Brain microvascular endothelial cell (primary cell): ENCODE measurements around the gene CNTNAP2.

ENCODE experiments used
- DNase-seq: peaks from one replicate; pipeline ENCODE4 v3.0.0-alpha.2; 2020
- H3K27ac ChIP-seq: fragments of 250-450 bp; sonication (Bioruptor Pico); 2 replicates; pipeline ENCODE4 v1.5.1; 2020; ENCODE audit warnings: mild to moderate bottlenecking, moderate library complexity
- H3K27me3 ChIP-seq: fragments of 250-450 bp; sonication (Bioruptor Pico); replicated peaks from 2 replicates; pipeline ENCODE4 v1.5.1; 2020; ENCODE audit warnings: mild to moderate bottlenecking
- H3K36me3 ChIP-seq: fragments of 250-450 bp; sonication (Bioruptor Pico); replicated peaks from 2 replicates; pipeline ENCODE4 v1.5.1; 2020; ENCODE audit warnings: mild to moderate bottlenecking
- H3K4me3 ChIP-seq: 2 replicates; pipeline ENCODE4 v1.5.1; 2011; ENCODE audit warnings: low read depth, mild to moderate bottlenecking, control low read depth, low read length, moderate library complexity
- CTCF ChIP-seq: IDR thresholded peaks from 2 replicates; pipeline ENCODE4 v1.5.1; 2011; ENCODE audit warnings: low read depth, mild to moderate bottlenecking, moderate library complexity, low read length, control low read depth, inconsistent platforms; ENCODE audit errors: missing control alignments
- in situ Hi-C: cut with HindIII; loops from 2 replicates; pipeline ENCODE4 v1.10.0; 2017; ENCODE audit warnings: low sequenced_read_pairs, low pct_ligation_motif_present

Gene CNTNAP2

GRCh38 chr7:147811923-147812322 lies 1695.3 kb downstream of the CNTNAP2 start:
- H3K36me3 ChIP-seq, result no peaks in the 10 kb centered on the region

GRCh38 chr7:147813316-147813715 lies 1696.7 kb downstream of the CNTNAP2 start:
- in situ Hi-C loops, result no loop called here
- no peaks in the 10 kb centered on the region for H3K36me3 ChIP-seq
- no peaks in the 10 kb centered on the region for H3K27me3 ChIP-seq
- no peak for TF ChIP-seq CTCF
- H3K27ac ChIP-seq, result no peak overlapping the region
- no peak overlapping the region for H3K4me3 ChIP-seq
- DNase-seq, result no peak

More at GRCh38 chr7:147811923-147812322, 1695.3 kb downstream of the CNTNAP2 start:
- DNase-seq, result no peak
- H3K27me3 ChIP-seq, result no peaks in the 10 kb centered on the region
- no peak overlapping the region for H3K27ac ChIP-seq
- H3K4me3 ChIP-seq, result no peak overlapping the region
- no peak for TF ChIP-seq CTCF
- in situ Hi-C loops, result no loop called here

- Histone ChIP-seq H3K27me3 (no peaks in the 10 kb centered on the region), H3K36me3 (no peaks in the 10 kb centered on the region), H3K4me3 (no peak overlapping the region), H3K27ac (no peak overlapping the region)
- no peak for TF ChIP-seq CTCF
- in situ Hi-C loops, result no loop called here
- DNase-seq, result no peak
Observed at GRCh38 chr7:147818317-147818716, 1701.7 kb downstream of the CNTNAP2 start.

GRCh38 chr7:147824671-147825070 lies 1708.1 kb downstream of the CNTNAP2 start:
- DNase-seq, result no peak
- no peak overlapping the region for H3K27ac ChIP-seq
- H3K4me3 ChIP-seq, result no peak overlapping the region
- no peaks in the 10 kb centered on the region for H3K27me3 ChIP-seq
- in situ Hi-C loops, result no loop called here
- no peaks in the 10 kb centered on the region for H3K36me3 ChIP-seq
- TF ChIP-seq CTCF, result no peak

GRCh38 chr7:147829016-147829415 lies 1712.4 kb downstream of the CNTNAP2 start:
- DNase-seq, result no peak
- in situ Hi-C loops, result no loop called here
- H3K27ac ChIP-seq, result no peak overlapping the region
- H3K27me3 ChIP-seq, result no peaks in the 10 kb centered on the region
- TF ChIP-seq CTCF, result no peak
- no peaks in the 10 kb centered on the region for H3K36me3 ChIP-seq
- H3K4me3 ChIP-seq, result no peak overlapping the region

- no peak for DNase-seq
- Histone ChIP-seq H3K36me3 (no peaks in the 10 kb centered on the region), H3K27ac (no peak overlapping the region), H3K27me3 (no peaks in the 10 kb centered on the region), H3K4me3 (no peak overlapping the region)
- in situ Hi-C loops, result no loop called here
- no peak for TF ChIP-seq CTCF
Observed at GRCh38 chr7:147833557-147833956, 1717.0 kb downstream of the CNTNAP2 start.
